ENCODE results near the gene PSKH1.
"Not testable (repeated sequence)": the region's sequence is repeated elsewhere in the genome, so short reads cannot be mapped to it uniquely, and the experiment has no call there.

PSKH1 gene

GRCh38 chr16:67860589-67861398 lies 32.3 kb upstream of the PSKH1 start:
- H3K4me3 Mint-ChIP-seq: no peak overlapping the region
- H3K4me1 Mint-ChIP-seq (ENCODE audit: low read depth): peaks cover 18% of the 10 kb centered on the region
- no peaks in the 10 kb centered on the region for H3K9me3 Mint-ChIP-seq (ENCODE audit: low read depth)
- no peaks in the 10 kb centered on the region for H3K36me3 Mint-ChIP-seq
- no peak overlapping the region for H3K27ac Mint-ChIP-seq
- no peaks in the 10 kb centered on the region for H3K27me3 Mint-ChIP-seq

- no peaks in the 10 kb centered on the region for H3K9me3 Mint-ChIP-seq (ENCODE audit: low read depth)
- peaks cover 13% of the 10 kb centered on the region for H3K4me1 Mint-ChIP-seq (ENCODE audit: low read depth)
- H3K4me3 Mint-ChIP-seq: no peak overlapping the region
- H3K27me3 Mint-ChIP-seq: no peaks in the 10 kb centered on the region
- H3K27ac Mint-ChIP-seq: no peak overlapping the region
- H3K36me3 Mint-ChIP-seq: no peaks in the 10 kb centered on the region
Measured at GRCh38 chr16:67861877-67862276, 31.2 kb upstream of the PSKH1 start.

- H3K27ac Mint-ChIP-seq: no peak overlapping the region
- H3K4me3 Mint-ChIP-seq: no peak overlapping the region
- H3K9me3 Mint-ChIP-seq (ENCODE audit: low read depth): no peaks in the 10 kb centered on the region
- H3K27me3 Mint-ChIP-seq: no peaks in the 10 kb centered on the region
- H3K36me3 Mint-ChIP-seq: no peaks in the 10 kb centered on the region
- peaks cover 3% of the 10 kb centered on the region for H3K4me1 Mint-ChIP-seq (ENCODE audit: low read depth)
Measured at GRCh38 chr16:67862623-67863583, 30.2 kb upstream of the PSKH1 start.

- H3K4me3 Mint-ChIP-seq; H3K4me1 Mint-ChIP-seq (ENCODE audit: low read depth); H3K27me3 Mint-ChIP-seq; H3K36me3 Mint-ChIP-seq; H3K9me3 Mint-ChIP-seq (ENCODE audit: low read depth); H3K27ac Mint-ChIP-seq: not testable (repeated sequence)
Measured at GRCh38 chr16:67864044-67864443, 29.0 kb upstream of the PSKH1 start.

- Mint-ChIP-seq H3K4me1 (ENCODE audit: low read depth) (no peaks in the 10 kb centered on the region), H3K27me3 (no peaks in the 10 kb centered on the region)
Measured at GRCh38 chr16:67864594-67864993, 28.5 kb upstream of the PSKH1 start.

GRCh38 chr16:67865318-67865717 lies 27.7 kb upstream of the PSKH1 start:
- no peak overlapping the region for H3K4me3 Mint-ChIP-seq
- H3K36me3 Mint-ChIP-seq: no peaks in the 10 kb centered on the region
- no peak overlapping the region for H3K27ac Mint-ChIP-seq
- H3K9me3 Mint-ChIP-seq (ENCODE audit: low read depth): no peaks in the 10 kb centered on the region
- no peaks in the 10 kb centered on the region for H3K4me1 Mint-ChIP-seq (ENCODE audit: low read depth)
- no peaks in the 10 kb centered on the region for H3K27me3 Mint-ChIP-seq

More at GRCh38 chr16:67864594-67864993, 28.5 kb upstream of the PSKH1 start:
- no peak overlapping the region for H3K27ac Mint-ChIP-seq
- H3K36me3 Mint-ChIP-seq: no peaks in the 10 kb centered on the region
- no peak overlapping the region for H3K4me3 Mint-ChIP-seq
- no peaks in the 10 kb centered on the region for H3K9me3 Mint-ChIP-seq (ENCODE audit: low read depth)

- Mint-ChIP-seq H3K9me3 (ENCODE audit: low read depth) (no peaks in the 10 kb centered on the region), H3K27ac (no peak overlapping the region), H3K27me3 (no peaks in the 10 kb centered on the region), H3K4me3 (no peak overlapping the region), H3K36me3 (no peaks in the 10 kb centered on the region), H3K4me1 (ENCODE audit: low read depth) (peaks cover 7% of the 10 kb centered on the region)
Measured at GRCh38 chr16:67868290-67868689, 24.8 kb upstream of the PSKH1 start.

GRCh38 chr16:67869653-67870052 lies 23.4 kb upstream of the PSKH1 start:
- Mint-ChIP-seq H3K4me3 (no peak overlapping the region), H3K36me3 (no peaks in the 10 kb centered on the region), H3K9me3 (ENCODE audit: low read depth) (no peaks in the 10 kb centered on the region), H3K4me1 (ENCODE audit: low read depth) (peaks cover 18% of the 10 kb centered on the region), H3K27ac (no peak overlapping the region), H3K27me3 (no peaks in the 10 kb centered on the region)

DNA sequence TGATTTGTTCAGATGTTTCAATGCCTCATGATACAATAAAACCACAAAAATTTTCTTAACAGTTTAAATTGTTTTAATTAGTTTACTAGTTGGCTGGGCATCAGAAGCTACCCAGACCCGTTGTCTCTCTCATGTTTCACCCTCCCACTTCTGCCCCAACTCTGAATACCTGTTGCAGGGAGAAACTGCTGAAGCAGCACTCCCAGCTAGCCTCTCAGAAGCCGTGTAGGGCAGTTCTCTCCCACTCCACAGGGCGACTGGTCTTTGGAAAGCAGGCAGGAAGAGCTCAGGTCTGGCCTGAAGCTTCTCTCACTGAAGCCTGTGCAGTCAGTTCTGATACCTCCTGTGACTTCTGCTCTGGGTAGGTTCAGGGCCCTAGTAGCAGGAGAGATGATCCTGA lies 21.8 kb upstream of the PSKH1 start:
- H3K36me3 Mint-ChIP-seq: no peaks in the 10 kb centered on the region
- H3K4me3 Mint-ChIP-seq: no peak overlapping the region
- H3K27ac Mint-ChIP-seq: no peak overlapping the region
- H3K4me1 Mint-ChIP-seq (ENCODE audit: low read depth): peaks cover 33% of the 10 kb centered on the region
- H3K27me3 Mint-ChIP-seq: no peaks in the 10 kb centered on the region
- no peaks in the 10 kb centered on the region for H3K9me3 Mint-ChIP-seq (ENCODE audit: low read depth)

DNA sequence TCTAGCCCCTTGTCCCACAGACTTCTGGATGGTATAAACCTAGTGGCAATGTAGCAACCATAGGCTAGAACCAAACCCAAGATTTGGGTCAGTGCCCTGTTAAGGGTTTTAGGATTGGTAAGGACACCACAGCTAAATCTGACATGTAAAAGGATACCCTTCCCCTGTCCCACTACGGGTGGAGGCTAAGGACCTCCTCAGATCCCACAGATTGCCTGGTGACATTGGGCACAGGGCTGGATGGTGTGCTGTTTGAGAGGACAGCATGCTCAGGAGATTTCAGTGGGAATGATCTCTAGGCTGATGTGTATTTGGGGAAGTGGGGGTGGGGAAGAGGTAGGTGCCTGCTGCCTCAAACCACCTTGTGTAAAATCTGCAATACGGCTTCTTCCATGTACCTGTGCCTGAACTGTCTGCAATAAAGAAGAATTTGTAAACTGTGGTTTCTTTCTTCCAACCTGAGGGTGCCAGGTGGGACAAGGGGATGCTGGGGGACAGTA lies 20.9 kb upstream of the PSKH1 start:
- Mint-ChIP-seq H3K27me3 (no peaks in the 10 kb centered on the region), H3K9me3 (ENCODE audit: low read depth) (no peaks in the 10 kb centered on the region), H3K36me3 (no peaks in the 10 kb centered on the region), H3K27ac (peak overlapping the region; percentile 50), H3K4me3 (peak overlapping the region; percentile 91), H3K4me1 (ENCODE audit: low read depth) (peaks cover 34% of the 10 kb centered on the region)

GRCh38 chr16:67872631-67873434 lies 20.2 kb upstream of the PSKH1 start, which contains the start of gene EDC4:
TSS of gene EDC4 (plus strand) at chr16:67873052. CDS start at chr16:67873262, 210 bp downstream.
- Mint-ChIP-seq H3K4me3 (peak within 1 kb of the TSS; percentile 91), H3K27ac (peak within 1 kb of the TSS; percentile 89), H3K4me1 (ENCODE audit: low read depth) (peaks cover 34% of the 10 kb centered on the region), H3K27me3 (no peaks in the 10 kb centered on the region), H3K36me3 (no peaks in the 10 kb centered on the region), H3K9me3 (ENCODE audit: low read depth) (no peaks in the 10 kb centered on the region)

DNA sequence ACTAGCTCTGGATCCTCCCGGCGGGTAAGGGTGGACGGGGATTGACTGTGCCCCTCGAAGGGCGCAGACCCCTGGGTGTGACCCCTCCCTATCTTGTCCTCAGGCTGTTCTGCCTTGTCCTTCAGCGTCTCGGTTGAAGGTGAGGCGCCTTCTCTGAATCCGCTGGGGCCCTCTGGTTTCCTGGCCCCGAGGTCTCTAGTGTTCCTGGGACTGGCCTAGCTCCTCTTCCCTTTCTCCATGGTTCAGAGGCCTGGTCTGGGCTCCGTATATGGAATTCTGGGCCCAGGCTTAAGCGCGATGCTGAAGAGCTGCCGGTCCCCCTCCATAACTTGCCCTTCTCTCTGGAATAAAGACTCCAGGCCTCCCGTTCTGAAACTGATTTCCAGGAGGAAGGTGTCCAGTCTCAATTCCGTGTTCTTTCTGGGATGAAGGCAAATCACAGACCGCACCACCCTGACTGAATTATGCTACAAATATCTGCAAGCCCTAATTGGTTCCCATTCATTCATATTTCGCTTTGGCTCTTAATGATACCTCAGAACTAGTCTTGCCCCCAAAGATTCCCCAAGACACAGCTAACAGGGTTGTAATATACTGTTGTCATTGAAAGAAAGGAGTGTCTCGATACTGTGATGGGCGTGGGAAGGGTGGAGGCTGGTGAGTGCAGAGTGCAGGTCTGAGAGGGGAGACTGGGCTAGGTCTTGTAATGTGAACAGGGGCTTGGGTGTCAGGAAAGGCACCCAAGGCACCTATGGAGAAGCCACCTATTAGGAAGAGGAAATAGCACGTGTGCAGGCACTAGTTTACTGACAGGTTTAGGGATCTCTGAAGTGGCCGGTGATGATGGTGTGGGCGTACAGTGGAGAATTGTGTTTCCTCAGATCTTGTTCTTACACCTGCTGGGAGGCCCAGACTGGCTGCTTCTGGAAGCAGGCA lies 19.4 kb upstream of the PSKH1 start:
- H3K27me3 Mint-ChIP-seq: no peaks in the 10 kb centered on the region
- H3K4me1 Mint-ChIP-seq (ENCODE audit: low read depth): peaks cover 34% of the 10 kb centered on the region
- H3K27ac Mint-ChIP-seq: peak overlapping the region; percentile 89
- peak overlapping the region; percentile 91 for H3K4me3 Mint-ChIP-seq
- H3K9me3 Mint-ChIP-seq (ENCODE audit: low read depth): no peaks in the 10 kb centered on the region
- H3K36me3 Mint-ChIP-seq: no peaks in the 10 kb centered on the region

GRCh38 chr16:67874372-67874771 lies 18.7 kb upstream of the PSKH1 start:
- H3K9me3 Mint-ChIP-seq (ENCODE audit: low read depth): no peaks in the 10 kb centered on the region
- peak overlapping the region; percentile 91 for H3K4me3 Mint-ChIP-seq
- peak overlapping the region; percentile 89 for H3K27ac Mint-ChIP-seq
- no peaks in the 10 kb centered on the region for H3K27me3 Mint-ChIP-seq
- H3K4me1 Mint-ChIP-seq (ENCODE audit: low read depth): peaks cover 34% of the 10 kb centered on the region
- H3K36me3 Mint-ChIP-seq: no peaks in the 10 kb centered on the region

Data from activated naive CD8-positive, alpha-beta T cell (primary cell).